HepG2 (cell line): ENCODE measurements around the gene PWP1. TPM values are rescaled to one million over a fixed set of nuclear protein-coding genes. Genes with fewer than 3 reads are reported as not detected.

ENCODE experiments used
- ATAC-seq: fragments of 200-7000 bp; cut with Tn5 transposase; 3 replicates; pipeline ENCODE4 v1.9.1; 2020; ENCODE audit warnings: mild to moderate bottlenecking, moderate library complexity
- BruUV-seq: library from RNA; stranded (reverse); fragments of 400-500 nt; replicated peaks from 2 replicates; lab custom pipeline; 2021; lab: Mats Ljungman, UMichigan
- CTCF ChIA-PET: fragments of 300-600 bp; formaldehyde crosslinking; extraction: SDS; loops from one replicate; lab custom pipeline; 2021; ENCODE audit warnings: low total read pairs, inconsistent platforms, low intra/inter-chr PET ratio; lab: Yijun Ruan, JAX
- POLR2A ChIA-PET: fragments of 350-600 bp; sonication (Branson Sonifier 250); formaldehyde crosslinking; loops from one replicate; lab custom pipeline; 2020; ENCODE audit warnings: antibody characterized with exemption, inconsistent platforms; lab: Yijun Ruan, JAX
- DNase-seq: peaks from one replicate; pipeline ENCODE4 v3.0.0-alpha.2; 2015; ENCODE audit warnings: low spot score
- FAIRE-seq: peaks from 3 replicates; lab custom pipeline; 2011; peaks lifted over from hg19 to GRCh38; lab: Jason Lieb, UNC
- H2AFZ ChIP-seq: one replicate; pipeline ENCODE4 v1.6.1; 2011; ENCODE audit warnings: low read length, inconsistent platforms
- H3K27ac ChIP-seq: fragments of 300-600 bp; 3 replicates; pipeline ENCODE4 v1.8.0; 2011; ENCODE audit warnings: mixed run types, mild to moderate bottlenecking, mixed read lengths, low read length, inconsistent platforms; ENCODE audit not compliant: insufficient read depth; ENCODE audit errors: extremely low read length
- H3K27me3 ChIP-seq, 2 experiments: fragments of 200-600 bp in 1 of 2; 2 replicates in 1 of 2; 3 replicates in 1 of 2; pipeline versions ENCODE4 v1.6.0 to v1.8.0; 2011; ENCODE audit warnings: low read length in 2 of 2, mild to moderate bottlenecking in 2 of 2, moderate library complexity in 2 of 2, inconsistent platforms in 1 of 2; ENCODE audit not compliant: insufficient read depth in 2 of 2, control insufficient read depth in 1 of 2
- H3K36me3 ChIP-seq, 2 experiments: fragments of 200-600 bp in 1 of 2; replicated peaks in 1 of 2; 2 replicates in 1 of 2; 3 replicates in 1 of 2; pipeline versions ENCODE4 v1.5.1 to v1.8.0; 2011; ENCODE audit warnings: low read length in 2 of 2, inconsistent platforms in 1 of 2; ENCODE audit not compliant: insufficient read depth in 2 of 2, control insufficient read depth in 1 of 2
- H3K4me1 ChIP-seq: 2 replicates; pipeline ENCODE4 v1.5.1; 2012; ENCODE audit warnings: low read length, inconsistent platforms; ENCODE audit not compliant: insufficient read depth
- H3K4me2 ChIP-seq: 2 replicates; pipeline ENCODE4 v1.6.0; 2011; ENCODE audit warnings: low read depth, low read length, inconsistent platforms
- H3K4me3 ChIP-seq, 3 experiments: fragments of 200-600 bp in 1 of 3; sonication (generic), shearing (Covaris generic) in 1 of 3; replicated peaks in 1 of 3; 2 replicates each; pipeline ENCODE4 v1.5.1; 2011 to 2016; ENCODE audit warnings: low read length in 3 of 3, inconsistent platforms in 2 of 3, low read depth in 2 of 3, mild to moderate bottlenecking in 2 of 3, control low read depth in 1 of 3, mixed read lengths in 1 of 3; ENCODE audit not compliant: insufficient read depth in 1 of 3
- H3K79me2 ChIP-seq: one replicate; pipeline ENCODE4 v1.6.1; 2011; ENCODE audit warnings: low read length, inconsistent platforms; ENCODE audit not compliant: insufficient read depth
- H3K9ac ChIP-seq: 2 replicates; pipeline ENCODE4 v1.6.0; 2011; ENCODE audit warnings: mild to moderate bottlenecking, low read depth, low read length, inconsistent platforms; ENCODE audit not compliant: insufficient read depth
- H3K9me3 ChIP-seq: 2 replicates; pipeline ENCODE4 v1.5.1; 2012; ENCODE audit warnings: mild to moderate bottlenecking, low read length
- H4K20me1 ChIP-seq: 2 replicates; pipeline ENCODE4 v1.6.0; 2011; ENCODE audit warnings: inconsistent platforms, mild to moderate bottlenecking, low read length, moderate library complexity; ENCODE audit not compliant: insufficient read depth
- ETS1 ChIP-seq: sonication (generic); formaldehyde crosslinking; IDR thresholded peaks from 2 replicates; pipeline ENCODE4 v1.4.0; 2020; ENCODE audit warnings: missing genetic modification reagents
- HNF4G ChIP-seq, 2 experiments: sonication (generic) in 1 of 2; formaldehyde crosslinking in 1 of 2; IDR thresholded peaks; 2 replicates each; pipeline versions ENCODE4 v1.4.0 to v1.6.1; 2011 to 2020; ENCODE audit warnings: borderline replicate concordance in 2 of 2, low read depth in 2 of 2, mild to moderate bottlenecking in 2 of 2, low read length in 1 of 2, missing genetic modification reagents in 1 of 2, moderate library complexity in 1 of 2
- IRF2 ChIP-seq: IDR thresholded peaks from 2 replicates; pipeline ENCODE4 v1.6.1; 2018; ENCODE audit warnings: missing genetic modification reagents, missing compliant biosample characterization
- KAT8 ChIP-seq: IDR thresholded peaks from 2 replicates; pipeline ENCODE4 v1.6.1; 2016; ENCODE audit warnings: missing genetic modification reagents, missing compliant biosample characterization
- NR2F6 ChIP-seq, 2 experiments: IDR thresholded peaks; 2 replicates each; pipeline ENCODE4 v1.6.1; 2016; ENCODE audit warnings: antibody characterized with exemption in 1 of 2, mild to moderate bottlenecking in 1 of 2
- PITX1 ChIP-seq: sonication (generic); formaldehyde crosslinking; IDR thresholded peaks from 2 replicates; pipeline ENCODE4 v1.5.1; 2020; ENCODE audit warnings: mild to moderate bottlenecking, missing genetic modification reagents
- REL ChIP-seq: sonication (generic); formaldehyde crosslinking; conservative IDR thresholded peaks from 2 replicates; pipeline ENCODE4 v1.8.0; 2022; ENCODE audit warnings: mild to moderate bottlenecking, missing genetic modification reagents, moderate library complexity
- SALL1 ChIP-seq: sonication (generic); formaldehyde crosslinking; IDR thresholded peaks from 2 replicates; pipeline ENCODE4 v1.8.0; 2022; ENCODE audit warnings: mild to moderate bottlenecking, missing genetic modification reagents
- SP1 ChIP-seq, 2 experiments: fragments of 450-650 bp in 1 of 2; sonication (generic) in 1 of 2; formaldehyde crosslinking in 1 of 2; IDR thresholded peaks; 2 replicates each; pipeline versions ENCODE4 v1.4.0 to v1.6.1; 2016 to 2020; ENCODE audit warnings: missing genetic modification reagents in 1 of 2
- TBX2 ChIP-seq: sonication (generic); formaldehyde crosslinking; IDR thresholded peaks from 2 replicates; pipeline ENCODE4 v1.5.0; 2020; ENCODE audit warnings: missing genetic modification reagents, mild to moderate bottlenecking, borderline replicate concordance
- TBX3 ChIP-seq: fragments of 450-650 bp; IDR thresholded peaks from 2 replicates; pipeline ENCODE4 v1.6.1; 2017; ENCODE audit warnings: antibody characterized with exemption, mild to moderate bottlenecking, inconsistent platforms, borderline replicate concordance
- ZNF10 ChIP-seq: sonication (generic); formaldehyde crosslinking; IDR thresholded peaks from 2 replicates; pipeline ENCODE4 v1.4.0; 2020; ENCODE audit warnings: mild to moderate bottlenecking, low read depth, missing genetic modification reagents, borderline replicate concordance
- ZNF143 ChIP-seq: sonication (generic); formaldehyde crosslinking; IDR thresholded peaks from 2 replicates; pipeline ENCODE4 v1.4.0; 2020; ENCODE audit warnings: missing genetic modification reagents
- ZNF280B ChIP-seq: sonication (generic); formaldehyde crosslinking; IDR thresholded peaks from 2 replicates; pipeline ENCODE4 v1.5.0; 2020; ENCODE audit warnings: missing genetic modification reagents, mild to moderate bottlenecking, borderline replicate concordance
- ZNF432 ChIP-seq: sonication (generic); formaldehyde crosslinking; IDR thresholded peaks from 2 replicates; pipeline ENCODE4 v1.5.0; 2020; ENCODE audit warnings: missing genetic modification reagents, mild to moderate bottlenecking, borderline replicate concordance
- ZNF740 ChIP-seq: sonication (generic); formaldehyde crosslinking; IDR thresholded peaks from 2 replicates; pipeline ENCODE4 v1.4.0; 2020; ENCODE audit warnings: missing genetic modification reagents
- ZNF788 ChIP-seq: sonication (generic); formaldehyde crosslinking; IDR thresholded peaks from 2 replicates; pipeline ENCODE4 v1.5.0; 2020; ENCODE audit warnings: mild to moderate bottlenecking, missing genetic modification reagents, borderline replicate concordance
- ZZZ3 ChIP-seq: sonication (generic); formaldehyde crosslinking; IDR thresholded peaks from 2 replicates; pipeline ENCODE4 v1.4.0; 2020; ENCODE audit warnings: missing genetic modification reagents, mild to moderate bottlenecking, borderline replicate concordance
- WGBS: methylation state at CpG from one replicate; pipeline ENCODE4 v1.1.6; 2017; ENCODE audit warnings: low lambda C conversion rate; 5-methylcytosine and 5-hydroxymethylcytosine counted together
- in situ Hi-C: cut with HindIII; loops from 2 replicates; pipeline ENCODE4 v1.10.0; 2017; ENCODE audit warnings: low pct_unique_long_range_greater_than_20kb; ENCODE audit not compliant: extremely low pct_ligation_motif_present
- intact Hi-C: fragments of 100-400 bp; cut with micrococcal nuclease; formaldehyde crosslinking; loops from one replicate; pipeline ENCODE4 v1.10.0; 2022; ENCODE audit not compliant: unreplicated experiment
- polyA plus RNA-seq, 8 experiments: library from polyadenylated mRNA; depleted of rRNA in 3 of 8; stranded (reverse) in 7 of 8; unstranded in 1 of 8; fragments of >200 nt; fragmentation: Illumina TruSeq in 4 of 8; extraction: Trizol in 4 of 8; gene quantifications; 2 replicates each; pipeline versions ENCODE4 v1.2.1 to v1.2.3, GENCODE V29; 2011 to 2016; ENCODE audit warnings: low read depth in 4 of 8, missing spikeins in 1 of 8, mixed read lengths in 1 of 8; ENCODE audit not compliant: insufficient read depth in 1 of 8
- total RNA-seq, 5 experiments: library from RNA; depleted of rRNA; stranded (reverse); fragments of >200 nt; fragmentation: Illumina TruSeq; extraction: Trizol; gene quantifications; 2 replicates each; pipeline ENCODE4 v1.2.3, GENCODE V29; 2016; ENCODE audit warnings: low read depth in 1 of 5
- TF ChIP-seq, protein P1 (sequence below): fragments of 450-650 bp; IDR thresholded peaks from 2 replicates; pipeline ENCODE4 v1.6.1; 2017

Gene PWP1
- total and polyA plus RNA-seq, 2 of the 13 experiments (the other 11 are each of a cell fraction or from before 2014, with no cell fraction given) = 65.9 to 70.2 TPM

- in situ Hi-C loops = no loop called here
- POLR2A ChIA-PET = no interaction called here
Observed at GRCh38 chr12:107663277-107663676, 22.3 kb upstream of the PWP1 start.

More at GRCh38 chr12:107663277-107663676, 22.3 kb upstream of the PWP1 start:
- Histone ChIP-seq H3K27me3 (peaks cover 0 to 8% of the 10 kb centered on the region in 2 experiments; a peak in 2 of 5 replicates), H3K27ac (no peak overlapping the region), H3K9me3 (no peaks in the 10 kb centered on the region), H3K36me3 (no peaks in the 10 kb centered on the region), H3K4me1 (no peaks in the 10 kb centered on the region), H3K79me2 (no peaks in the 10 kb centered on the region), H3K4me2 (no peak overlapping the region), H4K20me1 (no peaks in the 10 kb centered on the region), H2AFZ (no peak overlapping the region), H3K9ac (no peak overlapping the region), H3K4me3 (no peak overlapping the region)
- ATAC-seq (no peak), FAIRE-seq (no peak), DNase-seq (no peak)
- TF ChIP-seq ZNF740 (CRISPR knock-in tag) = no peak
- TF ChIP-seq REL (CRISPR knock-in tag) = no peak
- no peak for TF ChIP-seq KAT8 (CRISPR knock-in tag)
- TF ChIP-seq TBX2 = no peak
- TF ChIP-seq ZNF788 (CRISPR knock-in tag) = no peak
- TF ChIP-seq ZZZ3 = no peak
- no peak for TF ChIP-seq SALL1 (CRISPR knock-in tag)
- TF ChIP-seq ZNF10 (CRISPR knock-in tag) = no peak
- no peak for TF ChIP-seq HNF4G (IDR thresholded peaks at IDR 0.05; ENCODE audit: borderline replicate concordance, low read depth, low read length)
- no peak for TF ChIP-seq HNF4G (CRISPR knock-in tag; IDR thresholded peaks at IDR 0.05; ENCODE audit: borderline replicate concordance, low read depth)
- TF ChIP-seq ZNF280B (CRISPR knock-in tag) = no peak
- TF ChIP-seq NR2F6 (IDR thresholded peaks at IDR 0.05) = no peak
- TF ChIP-seq NR2F6 (CRISPR knock-in tag; IDR thresholded peaks at IDR 0.05) = no peak
- no peak for TF ChIP-seq PITX1 (CRISPR knock-in tag)
- TF ChIP-seq IRF2 (CRISPR knock-in tag) = no peak
- no peak for TF ChIP-seq SP1 (IDR thresholded peaks at IDR 0.05)
- no peak for TF ChIP-seq SP1 (CRISPR knock-in tag; IDR thresholded peaks at IDR 0.05)
- TF ChIP-seq ZNF143 (CRISPR knock-in tag) = no peak
- no peak for TF ChIP-seq ZNF432
- TF ChIP-seq TBX3 = no peak
- TF ChIP-seq ETS1 (CRISPR knock-in tag) = no peak
- TF ChIP-seq, protein P1, sequence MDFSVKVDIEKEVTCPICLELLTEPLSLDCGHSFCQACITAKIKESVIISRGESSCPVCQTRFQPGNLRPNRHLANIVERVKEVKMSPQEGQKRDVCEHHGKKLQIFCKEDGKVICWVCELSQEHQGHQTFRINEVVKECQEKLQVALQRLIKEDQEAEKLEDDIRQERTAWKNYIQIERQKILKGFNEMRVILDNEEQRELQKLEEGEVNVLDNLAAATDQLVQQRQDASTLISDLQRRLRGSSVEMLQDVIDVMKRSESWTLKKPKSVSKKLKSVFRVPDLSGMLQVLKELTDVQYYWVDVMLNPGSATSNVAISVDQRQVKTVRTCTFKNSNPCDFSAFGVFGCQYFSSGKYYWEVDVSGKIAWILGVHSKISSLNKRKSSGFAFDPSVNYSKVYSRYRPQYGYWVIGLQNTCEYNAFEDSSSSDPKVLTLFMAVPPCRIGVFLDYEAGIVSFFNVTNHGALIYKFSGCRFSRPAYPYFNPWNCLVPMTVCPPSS = no peak
- WGBS = 22% methylated on average over 6 of the region's 6 CpGs
- no TSS peak for BruUV-seq
- intact Hi-C loops = no loop called here
- CTCF ChIA-PET = no interaction called here
